H1 (cell line): ENCODE measurements around the gene RBM44. TPM values are rescaled to one million over a fixed set of nuclear protein-coding genes. Genes with fewer than 3 reads are reported as not detected.

Experiments
- CTCF ChIA-PET: fragments of 300-600 bp; sonication (Branson Sonifier 250); formaldehyde crosslinking; loops from one replicate; lab custom pipeline; 2021; ENCODE audit not compliant: partially characterized antibody; lab: Charles Lee
- POLR2A ChIA-PET: fragments of 300-600 bp; sonication (Branson Sonifier 250); formaldehyde crosslinking; loops from one replicate; lab custom pipeline; 2021; ENCODE audit warnings: inconsistent platforms; ENCODE audit not compliant: partially characterized antibody; lab: Charles Lee
- DNase-seq, 2 experiments: peaks; one replicate each; pipeline versions ENCODE4 v3.0.0 to v3.0.0-alpha.2; 2010 to 2022; ENCODE audit warnings: low spot score in 2 of 2, low read depth in 1 of 2, mixed read lengths in 1 of 2
- FAIRE-seq: peaks from 2 replicates; lab custom pipeline; 2011; peaks lifted over from hg19 to GRCh38; lab: Jason Lieb, UNC
- H2AFZ ChIP-seq: 2 replicates; pipeline ENCODE4 v1.8.1; 2012; ENCODE audit warnings: low read length, inconsistent platforms
- H2AK5ac ChIP-seq: 2 replicates; pipeline ENCODE4 v1.6.1; 2013; ENCODE audit warnings: low read depth, low read length
- H2BK120ac ChIP-seq: replicated peaks from 2 replicates; pipeline ENCODE3; 2013; ENCODE audit warnings: low read depth, low read length, inconsistent platforms
- H2BK12ac ChIP-seq: 2 replicates; pipeline ENCODE4 v1.6.1; 2013; ENCODE audit warnings: low read depth, low read length
- H2BK15ac ChIP-seq: 2 replicates; pipeline ENCODE4 v1.6.1; 2013; ENCODE audit warnings: low read length
- H2BK20ac ChIP-seq: 2 replicates; pipeline ENCODE4 v1.6.1; 2013; ENCODE audit warnings: low read length
- H2BK5ac ChIP-seq: 2 replicates; pipeline ENCODE4 v1.6.1; 2013; ENCODE audit warnings: low read depth, low read length
- H3K14ac ChIP-seq: 2 replicates; pipeline ENCODE4 v1.6.1; 2013; ENCODE audit warnings: inconsistent platforms; ENCODE audit not compliant: insufficient read length
- H3K18ac ChIP-seq: 2 replicates; pipeline ENCODE4 v1.6.1; 2013; ENCODE audit warnings: low read length; ENCODE audit errors: extremely low read depth
- H3K23ac ChIP-seq: 2 replicates; pipeline ENCODE4 v1.6.1; 2013; ENCODE audit warnings: inconsistent platforms; ENCODE audit not compliant: insufficient read length
- H3K23me2 ChIP-seq: 2 replicates; pipeline ENCODE4 v1.6.1; 2013; ENCODE audit warnings: low read depth, low read length
- H3K27ac ChIP-seq: 2 replicates; pipeline ENCODE4 v1.6.1; 2011; ENCODE audit warnings: low read depth, low read length, inconsistent platforms
- H3K27me3 ChIP-seq, 4 experiments: replicated peaks in 1 of 4; 1 replicate in 1 of 4; 2 replicates in 3 of 4; pipeline versions ENCODE4 v1.6.1 to v1.8.1; 2011 to 2013; ENCODE audit warnings: low read length in 3 of 4, mild to moderate bottlenecking in 3 of 4, inconsistent platforms in 2 of 4, mixed read lengths in 2 of 4, moderate library complexity in 1 of 4; ENCODE audit not compliant: control insufficient read depth in 3 of 4, insufficient read depth in 3 of 4; ENCODE audit errors: extremely low read depth in 1 of 4
- H3K36me3 ChIP-seq, 4 experiments: 2 replicates each; pipeline versions ENCODE4 v1.6.1 to v1.8.1; 2011 to 2013; ENCODE audit warnings: mild to moderate bottlenecking in 4 of 4, low read length in 3 of 4, moderate library complexity in 2 of 4, control low read depth in 1 of 4, inconsistent platforms in 1 of 4; ENCODE audit not compliant: insufficient read depth in 4 of 4, control insufficient read depth in 2 of 4
- H3K4ac ChIP-seq: replicated peaks from 2 replicates; pipeline ENCODE3; 2013; ENCODE audit warnings: low read length, low read depth, mixed read lengths, inconsistent platforms; ENCODE audit not compliant: insufficient read length
- H3K4me1 ChIP-seq, 4 experiments: replicated peaks in 1 of 4; 1 replicate in 1 of 4; 2 replicates in 3 of 4; pipeline versions ENCODE4 v1.6.1 to v1.8.1; 2011 to 2013; ENCODE audit warnings: low read length in 3 of 4, inconsistent platforms in 2 of 4, mixed read lengths in 1 of 4; ENCODE audit not compliant: insufficient read depth in 4 of 4, control insufficient read depth in 3 of 4
- H3K4me2 ChIP-seq, 2 experiments: 2 replicates each; pipeline versions ENCODE4 v1.6.1 to v1.8.1; 2011 to 2013; ENCODE audit warnings: low read depth in 2 of 2, low read length in 2 of 2, control low read depth in 1 of 2, inconsistent platforms in 1 of 2, mild to moderate bottlenecking in 1 of 2; ENCODE audit not compliant: insufficient read depth in 1 of 2
- H3K4me3 ChIP-seq, 4 experiments: fragments of 200-600, 300-600 bp in 1 of 4; sonication (generic), shearing (Covaris generic), sonication (Bioruptor Twin) in 1 of 4; 2 replicates each; pipeline versions ENCODE4 v1.5.1 to v1.8.1; 2011 to 2016; ENCODE audit warnings: low read length in 4 of 4, low read depth in 3 of 4, control low read depth in 2 of 4, inconsistent platforms in 2 of 4, mild to moderate bottlenecking in 2 of 4, mixed read lengths in 1 of 4, moderate library complexity in 1 of 4; ENCODE audit not compliant: insufficient read depth in 2 of 4; ENCODE audit errors: extremely low read depth in 1 of 4
- H3K56ac ChIP-seq: replicated peaks from 2 replicates; pipeline ENCODE3; 2013; ENCODE audit warnings: low read depth, mild to moderate bottlenecking, mixed read lengths, low read length, inconsistent platforms; ENCODE audit not compliant: insufficient read length
- H3K79me1 ChIP-seq: 2 replicates; pipeline ENCODE4 v1.6.1; 2013; ENCODE audit warnings: low read depth, low read length, control low read depth
- H3K79me2 ChIP-seq, 2 experiments: 2 replicates each; pipeline versions ENCODE4 v1.6.1 to v1.8.1; 2012 to 2013; ENCODE audit warnings: low read length in 2 of 2, mild to moderate bottlenecking in 2 of 2, inconsistent platforms in 1 of 2; ENCODE audit not compliant: insufficient read depth in 2 of 2, control insufficient read depth in 1 of 2
- H3K9ac ChIP-seq, 4 experiments: replicated peaks in 1 of 4; 1 replicate in 1 of 4; 2 replicates in 3 of 4; pipeline versions ENCODE4 v1.6.1 to v1.8.1; 2011 to 2013; ENCODE audit warnings: low read depth in 3 of 4, low read length in 3 of 4, control low read depth in 2 of 4, mild to moderate bottlenecking in 2 of 4, moderate library complexity in 2 of 4, inconsistent platforms in 1 of 4; ENCODE audit errors: extremely low read depth in 1 of 4
- H3K9me3 ChIP-seq, 2 experiments: 2 replicates each; pipeline versions ENCODE4 v1.6.1 to v1.8.1; 2012 to 2013; ENCODE audit warnings: mild to moderate bottlenecking in 2 of 2, moderate library complexity in 2 of 2, control low read depth in 1 of 2, inconsistent platforms in 1 of 2, low read depth in 1 of 2, low read length in 1 of 2, mixed read lengths in 1 of 2; ENCODE audit not compliant: insufficient read depth in 2 of 2
- H4K20me1 ChIP-seq, 2 experiments: replicated peaks in 1 of 2; 2 replicates each; pipeline versions ENCODE3 to v1.8.1; 2011 to 2013; ENCODE audit warnings: inconsistent platforms in 2 of 2, low read length in 2 of 2, mild to moderate bottlenecking in 1 of 2; ENCODE audit not compliant: insufficient read depth in 2 of 2, control insufficient read depth in 1 of 2
- H4K5ac ChIP-seq: 2 replicates; pipeline ENCODE4 v1.6.1; 2013; ENCODE audit warnings: low read length, low read depth, mixed read lengths, inconsistent platforms; ENCODE audit not compliant: insufficient read length
- H4K8ac ChIP-seq: 2 replicates; pipeline ENCODE4 v1.8.0; 2013; ENCODE audit warnings: mild to moderate bottlenecking, moderate library complexity, low read length, inconsistent platforms; ENCODE audit not compliant: insufficient read depth; ENCODE audit errors: extremely low read depth
- H4K91ac ChIP-seq: replicated peaks from 2 replicates; pipeline ENCODE3; 2013; ENCODE audit warnings: low read length, mixed read lengths, inconsistent platforms; ENCODE audit not compliant: insufficient read length
- CTCF ChIP-seq, 3 experiments: IDR thresholded peaks; 1 replicate in 2 of 3; 2 replicates in 1 of 3; pipeline versions ENCODE4 v1.5.1 to v1.6.1; 2011; ENCODE audit warnings: low read length in 3 of 3, mild to moderate bottlenecking in 3 of 3, inconsistent platforms in 2 of 3, low read depth in 1 of 3, moderate library complexity in 1 of 3; ENCODE audit not compliant: insufficient read depth in 1 of 3; ENCODE audit errors: control extremely low read depth in 1 of 3
- MAFK ChIP-seq: IDR thresholded peaks from 2 replicates; pipeline ENCODE4 v1.6.1; 2012; ENCODE audit warnings: low read depth, mild to moderate bottlenecking, improper control_type of control experiment, low read length
- POLR2AphosphoS5 ChIP-seq: IDR thresholded peaks from 2 replicates; pipeline ENCODE4 v1.6.1; 2011; ENCODE audit warnings: low read depth, low read length
- SAP30 ChIP-seq: fragments of 300-600 bp; sonication (generic); IDR thresholded peaks from 2 replicates; pipeline ENCODE4 v1.7.1; 2012; ENCODE audit warnings: low read length, moderate library complexity, mild to moderate bottlenecking, inconsistent platforms; ENCODE audit not compliant: insufficient read depth, insufficient replicate concordance
- SIX5 ChIP-seq: IDR thresholded peaks from 2 replicates; pipeline ENCODE4 v1.6.1; 2011; ENCODE audit warnings: mild to moderate bottlenecking, low read depth, low read length
- TBP ChIP-seq: IDR thresholded peaks from 2 replicates; pipeline ENCODE4 v1.6.1; 2011; ENCODE audit warnings: low read depth, low read length, improper control_type of control experiment
- WGBS, 2 experiments: shearing (Covaris generic) in 1 of 2; methylation state at CpG; one replicate each; pipeline versions ENCODE4 v1.1.6 to v1.1.7; 2013 to 2015; ENCODE audit warnings: low lambda C conversion rate in 2 of 2, mixed read lengths in 2 of 2, inconsistent platforms in 1 of 2, low coverage in 1 of 2, missing lambda C conversion rate in 1 of 2; ENCODE audit not compliant: insufficient replicate concordance in 2 of 2, insufficient coverage in 1 of 2, insufficient read length in 1 of 2; ENCODE audit errors: extremely low coverage in 1 of 2, missing lambda C conversion rate in 1 of 2; 5-methylcytosine and 5-hydroxymethylcytosine counted together
- polyA plus RNA-seq, 7 experiments: library from polyadenylated mRNA; depleted of rRNA in 3 of 7; stranded (reverse) in 5 of 7; unstranded in 2 of 7; fragments of >200 nt in 5 of 7; fragments of 200-250 nt in 2 of 7; gene quantifications; 1 replicate in 5 of 7; 2 replicates in 1 of 7; 4 replicates in 1 of 7; pipeline versions ENCODE4 v1.2.1 to v1.2.3, GENCODE V29; 2011 to 2013; ENCODE audit warnings: missing spikeins in 2 of 7, mixed read lengths in 2 of 7
- total RNA-seq: library from RNA; stranded (reverse); fragmentation: NEBNext Ultra II Directional; extraction: Animal tissue kit (Norgen Biotek cat#: 25700); gene quantifications from 2 replicates; pipeline ENCODE4 v1.2.1, GENCODE V29; 2021

Gene RBM44
- total and polyA plus RNA-seq, 2 of the 8 experiments (the other 6 are each of a cell fraction or from before 2014, with no cell fraction given) = 0.12 to 0.43 TPM

- H2AK5ac ChIP-seq = no peak overlapping the region
- no peak overlapping the region for H4K5ac ChIP-seq
- CTCF ChIA-PET = interaction anchor here (1.2 to 1.4 kb wide), 2 partner anchors 27 to 48 kb away, joined by 3 to 5 read pairs; no protein-coding TSS in a partner anchor
- no peaks in the 10 kb centered on the region for H3K27me3 ChIP-seq
- no peak overlapping the region for H3K4ac ChIP-seq
- DNase-seq = no peak
- no peak overlapping the region for H3K23ac ChIP-seq
- H2BK20ac ChIP-seq = no peak overlapping the region
- H3K23me2 ChIP-seq = no peaks in the 10 kb centered on the region
- H3K79me1 ChIP-seq = no peaks in the 10 kb centered on the region
- no peaks in the 10 kb centered on the region for H3K9me3 ChIP-seq
- H3K4me1 ChIP-seq = no peaks in the 10 kb centered on the region
- no peak overlapping the region for H4K8ac ChIP-seq
- no peak overlapping the region for H2BK5ac ChIP-seq
- no peak overlapping the region for H3K56ac ChIP-seq
- H3K4me3 ChIP-seq = no peak overlapping the region
- H3K79me2 ChIP-seq = no peaks in the 10 kb centered on the region
- H3K18ac ChIP-seq = no peak overlapping the region
- no peak overlapping the region for H3K27ac ChIP-seq
- TF ChIP-seq CTCF (IDR thresholded peaks at IDR 0.05; ENCODE audit: control extremely low read depth in 1 of 3, insufficient read depth in 1 of 3, low read depth in 1 of 3, low read length in 3 of 3) (no peak), MAFK (no peak), POLR2AphosphoS5 (no peak), SIX5 (no peak), SAP30 (no peak), TBP (no peak)
- no peak overlapping the region for H3K9ac ChIP-seq
- FAIRE-seq = no peak
- H2AFZ ChIP-seq = no peak overlapping the region
- H2BK15ac ChIP-seq = no peak overlapping the region
- 81% methylated on average over 3 of the region's 3 CpGs; no CpG with 5 or more reads in 1 of the 2 experiments for WGBS, 2 experiments
- no peak overlapping the region for H3K4me2 ChIP-seq
- no peaks in the 10 kb centered on the region for H3K36me3 ChIP-seq
- no peak overlapping the region for H2BK12ac ChIP-seq
- no peaks in the 10 kb centered on the region for H4K20me1 ChIP-seq
- no peak overlapping the region for H3K14ac ChIP-seq
- H4K91ac ChIP-seq = no peak overlapping the region
- H2BK120ac ChIP-seq = no peak overlapping the region
- POLR2A ChIA-PET = no interaction called here
These were observed 28.9 kb downstream of the RBM44 start for GRCh38 chr2:237827421-237827987.
